ENCODE results near the gene PHC2. TPM values are rescaled to one million over a fixed set of nuclear protein-coding genes. Genes with fewer than 3 reads are reported as not detected.

The PHC2 gene
- total RNA-seq, 1 donor from 2014 or later, result 155 TPM

GRCh38 chr1:33377756-33378155 lies 53.1 kb downstream of the PHC2 start:
- Mint-ChIP-seq H3K36me3 (ENCODE audit: low read depth) (no peaks in the 10 kb centered on the region), H3K9me3 (no peaks in the 10 kb centered on the region), H3K27me3 (ENCODE audit: low read depth) (peaks cover 4% of the 10 kb centered on the region), H3K27ac (ENCODE audit: unreplicated experiment) (no peak overlapping the region), H3K4me1 (peaks cover 20% of the 10 kb centered on the region), H3K4me3 (no peak overlapping the region)
- no peak for DNase-seq (ENCODE audit: low read depth, low spot score)
- TF ChIP-seq CTCF (conservative IDR thresholded peaks at IDR 0.05), result no peak

GRCh38 chr1:33377013-33377412 lies 53.9 kb downstream of the PHC2 start:
- no peak for DNase-seq (ENCODE audit: low read depth, low spot score)
- Mint-ChIP-seq H3K27me3 (ENCODE audit: low read depth) (peaks cover 4% of the 10 kb centered on the region), H3K4me1 (peaks cover 16% of the 10 kb centered on the region), H3K27ac (ENCODE audit: unreplicated experiment) (no peak overlapping the region), H3K36me3 (ENCODE audit: low read depth) (no peaks in the 10 kb centered on the region), H3K4me3 (no peak overlapping the region), H3K9me3 (no peaks in the 10 kb centered on the region)
- no peak for TF ChIP-seq CTCF (conservative IDR thresholded peaks at IDR 0.05)

GRCh38 chr1:33375316-33375715 lies 55.6 kb downstream of the PHC2 start:
- peaks cover 4% of the 10 kb centered on the region for H3K27me3 Mint-ChIP-seq (ENCODE audit: low read depth)
- peaks cover 15% of the 10 kb centered on the region for H3K4me1 Mint-ChIP-seq
- H3K9me3 Mint-ChIP-seq, result no peaks in the 10 kb centered on the region
- peaks cover 4% of the 10 kb centered on the region for H3K36me3 Mint-ChIP-seq (ENCODE audit: low read depth)
- H3K27ac Mint-ChIP-seq (ENCODE audit: unreplicated experiment), result no peak overlapping the region
- DNase-seq (ENCODE audit: low read depth, low spot score), result no peak
- TF ChIP-seq CTCF (conservative IDR thresholded peaks at IDR 0.05), result no peak
- H3K4me3 Mint-ChIP-seq, result no peak overlapping the region

- TF ChIP-seq CTCF (conservative IDR thresholded peaks at IDR 0.05), result no peak
- peak overlapping the region; percentile 35 for H3K27ac Mint-ChIP-seq (ENCODE audit: unreplicated experiment)
- DNase-seq (ENCODE audit: low read depth, low spot score), result no peak
- H3K36me3 Mint-ChIP-seq (ENCODE audit: low read depth), result peaks cover 4% of the 10 kb centered on the region
- H3K9me3 Mint-ChIP-seq, result no peaks in the 10 kb centered on the region
- H3K4me3 Mint-ChIP-seq, result no peak overlapping the region
- peaks cover under 1% of the 10 kb centered on the region for H3K27me3 Mint-ChIP-seq (ENCODE audit: low read depth)
- H3K4me1 Mint-ChIP-seq, result peaks cover 7% of the 10 kb centered on the region
Observed at GRCh38 chr1:33374336-33375105, 56.4 kb downstream of the PHC2 start.

GRCh38 chr1:33373606-33374005 lies 57.3 kb downstream of the PHC2 start:
- no peak for DNase-seq (ENCODE audit: low read depth, low spot score)
- no peaks in the 10 kb centered on the region for H3K27me3 Mint-ChIP-seq (ENCODE audit: low read depth)
- H3K9me3 Mint-ChIP-seq, result no peaks in the 10 kb centered on the region
- peaks cover 6% of the 10 kb centered on the region for H3K4me1 Mint-ChIP-seq
- no peak for TF ChIP-seq CTCF (conservative IDR thresholded peaks at IDR 0.05)
- H3K4me3 Mint-ChIP-seq, result no peak overlapping the region
- peak overlapping the region; percentile 91 for H3K27ac Mint-ChIP-seq (ENCODE audit: unreplicated experiment)
- H3K36me3 Mint-ChIP-seq (ENCODE audit: low read depth), result peaks cover 4% of the 10 kb centered on the region

Measured in neural crest cell (in vitro differentiated cells).